ENCODE results near the gene NKD2. TPM values are rescaled to one million over a fixed set of nuclear protein-coding genes. Genes with fewer than 3 reads are reported as not detected.

NKD2 gene
- total RNA-seq, 2 experiments from 2014 or later: 0.38 TPM

DNA sequence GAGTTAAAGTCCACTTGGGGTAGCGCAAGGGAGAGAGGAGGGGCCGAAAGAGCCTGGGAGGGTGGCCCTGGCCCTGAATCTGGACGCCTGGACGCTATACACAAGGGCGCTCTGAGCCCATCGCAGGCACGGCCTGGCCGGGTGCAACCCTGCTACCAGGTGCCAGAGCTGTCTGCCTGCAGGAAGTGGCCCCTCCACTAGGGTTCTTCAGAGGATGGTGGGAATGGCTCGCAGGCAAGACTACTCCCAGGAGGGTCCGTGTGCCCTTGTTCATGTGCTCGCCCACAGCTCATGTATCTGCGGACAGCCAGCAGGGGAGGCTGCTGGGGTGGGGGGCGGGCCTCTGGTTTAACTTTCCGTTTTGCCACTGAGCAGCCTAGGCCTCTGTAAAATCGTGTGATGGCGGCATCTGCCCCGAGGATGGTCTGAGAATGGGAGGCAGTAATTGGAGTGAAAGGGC is 1.4 kb upstream of the NKD2 start:
- Histone ChIP-seq H3K79me2 (ENCODE audit: insufficient read depth, low read depth, low read length) (no peaks in the 10 kb centered on the region), H2AFZ (ENCODE audit: low read length) (no peak overlapping the region), H3K4me1 (ENCODE audit: insufficient read depth, low read length, poor library complexity, severe bottlenecking) (no peaks in the 10 kb centered on the region), H3K4me3 (ENCODE audit: low read depth, low read length, poor library complexity, severe bottlenecking) (no peak overlapping the region), H3K9me2 (ENCODE audit: insufficient read depth, low read length) (no peaks in the 10 kb centered on the region), H3K4me2 (ENCODE audit: low read length) (no peak overlapping the region), H3K9me3 (ENCODE audit: low read length) (no peaks in the 10 kb centered on the region), H3K36me3 (ENCODE audit: insufficient read depth, low read length) (no peaks in the 10 kb centered on the region), H3K27ac (ENCODE audit: low read depth, low read length, poor library complexity, severe bottlenecking) (no peak overlapping the region), H4K20me1 (ENCODE audit: insufficient read depth, low read length) (no peaks in the 10 kb centered on the region)
- DNase-seq (ENCODE audit: low spot score): no peak
- TF ChIP-seq, protein P1, sequence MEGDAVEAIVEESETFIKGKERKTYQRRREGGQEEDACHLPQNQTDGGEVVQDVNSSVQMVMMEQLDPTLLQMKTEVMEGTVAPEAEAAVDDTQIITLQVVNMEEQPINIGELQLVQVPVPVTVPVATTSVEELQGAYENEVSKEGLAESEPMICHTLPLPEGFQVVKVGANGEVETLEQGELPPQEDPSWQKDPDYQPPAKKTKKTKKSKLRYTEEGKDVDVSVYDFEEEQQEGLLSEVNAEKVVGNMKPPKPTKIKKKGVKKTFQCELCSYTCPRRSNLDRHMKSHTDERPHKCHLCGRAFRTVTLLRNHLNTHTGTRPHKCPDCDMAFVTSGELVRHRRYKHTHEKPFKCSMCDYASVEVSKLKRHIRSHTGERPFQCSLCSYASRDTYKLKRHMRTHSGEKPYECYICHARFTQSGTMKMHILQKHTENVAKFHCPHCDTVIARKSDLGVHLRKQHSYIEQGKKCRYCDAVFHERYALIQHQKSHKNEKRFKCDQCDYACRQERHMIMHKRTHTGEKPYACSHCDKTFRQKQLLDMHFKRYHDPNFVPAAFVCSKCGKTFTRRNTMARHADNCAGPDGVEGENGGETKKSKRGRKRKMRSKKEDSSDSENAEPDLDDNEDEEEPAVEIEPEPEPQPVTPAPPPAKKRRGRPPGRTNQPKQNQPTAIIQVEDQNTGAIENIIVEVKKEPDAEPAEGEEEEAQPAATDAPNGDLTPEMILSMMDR (conservative IDR thresholded peaks at IDR 0.05; ENCODE audit: low read length): no peak
- no peak for TF ChIP-seq EZH2phosphoT487 (IDR thresholded peaks at IDR 0.05; ENCODE audit: borderline replicate concordance, low read depth, low read length)
- ChIA-PET POLR2A (no interaction called here), CTCF (ENCODE audit: unreplicated experiment) (interaction anchor here (0.6 kb wide), 1 partner anchor 169 kb away, joined by 3 read pairs; no protein-coding TSS in a partner anchor)
- intact Hi-C loops (cut with micrococcal nuclease; ENCODE audit: unreplicated experiment): no loop called here
- BruUV-seq (replicated peaks): no TSS peak

DNA sequence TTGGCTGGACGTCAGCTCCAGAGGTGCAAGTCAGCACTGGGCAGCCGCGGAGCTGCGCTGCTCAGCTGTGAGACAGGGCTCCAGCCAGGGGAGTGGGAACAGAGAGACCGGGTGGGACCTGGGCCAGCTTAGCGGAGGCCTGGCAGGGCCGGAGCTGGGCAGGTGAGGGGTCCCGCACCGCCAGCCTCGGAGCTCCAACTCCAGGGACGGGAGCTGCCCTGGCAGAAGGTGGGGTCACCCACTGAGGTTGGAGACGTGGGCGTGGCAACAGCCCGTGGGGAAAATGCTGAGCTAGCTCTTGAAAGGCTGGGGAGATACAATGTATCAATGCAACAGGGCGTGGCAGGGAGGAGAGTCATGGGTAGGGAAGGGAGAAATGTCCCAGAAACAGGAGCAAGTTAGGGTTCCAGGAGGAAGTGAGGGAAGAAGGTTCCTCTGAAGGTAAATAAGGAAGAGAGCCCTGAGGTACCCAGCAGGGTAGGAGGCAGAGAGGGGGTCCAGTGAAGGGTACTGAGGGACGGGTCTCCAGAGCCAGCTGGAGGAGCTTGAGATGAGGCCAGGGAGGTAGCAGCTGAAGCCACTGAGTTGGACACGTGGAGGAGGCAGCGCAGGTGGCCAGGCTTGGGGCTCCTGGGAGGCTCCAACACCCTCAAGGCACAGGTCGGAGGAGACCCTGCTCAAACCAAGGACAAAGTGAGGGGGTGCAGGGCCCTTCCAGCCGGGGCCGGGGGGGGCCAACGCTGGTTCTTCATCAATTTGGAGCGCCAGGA is 736 bp upstream of the NKD2 start:
- no peaks in the 10 kb centered on the region for H3K79me2 ChIP-seq (ENCODE audit: insufficient read depth, low read depth, low read length)
- H3K27ac ChIP-seq (ENCODE audit: low read depth, low read length, poor library complexity, severe bottlenecking): no peak overlapping the region
- H2AFZ ChIP-seq (ENCODE audit: low read length): no peak overlapping the region
- intact Hi-C loops (cut with micrococcal nuclease; ENCODE audit: unreplicated experiment): no loop called here
- POLR2A ChIA-PET: no interaction called here
- no peaks in the 10 kb centered on the region for H3K9me2 ChIP-seq (ENCODE audit: insufficient read depth, low read length)
- TF ChIP-seq, protein P1 (conservative IDR thresholded peaks at IDR 0.05; ENCODE audit: low read length): no peak
- TF ChIP-seq EZH2phosphoT487 (IDR thresholded peaks at IDR 0.05; ENCODE audit: borderline replicate concordance, low read depth, low read length): no peak
- no peak overlapping the region for H3K4me2 ChIP-seq (ENCODE audit: low read length)
- CTCF ChIA-PET (ENCODE audit: unreplicated experiment): interaction anchor here (0.6 kb wide), 1 partner anchor 168 kb away, joined by 3 read pairs; no protein-coding TSS in a partner anchor
- no peaks in the 10 kb centered on the region for H3K9me3 ChIP-seq (ENCODE audit: low read length)
- no peak for DNase-seq (ENCODE audit: low spot score)
- no TSS peak for BruUV-seq (replicated peaks)
- H3K4me1 ChIP-seq (ENCODE audit: insufficient read depth, low read length, poor library complexity, severe bottlenecking): no peaks in the 10 kb centered on the region
- H3K36me3 ChIP-seq (ENCODE audit: insufficient read depth, low read length): no peaks in the 10 kb centered on the region
- H3K4me3 ChIP-seq (ENCODE audit: low read depth, low read length, poor library complexity, severe bottlenecking): no peak overlapping the region
- no peaks in the 10 kb centered on the region for H4K20me1 ChIP-seq (ENCODE audit: insufficient read depth, low read length)

Measured in OCI-LY7 (cell line).